Measurements from ENCODE around the gene B4GALT1.

GRCh38 chr9:33125461-33125860 is 41.7 kb downstream of the B4GALT1 start:
- TF ChIP-seq CTCF (IDR thresholded peaks at IDR 0.05) (no peak), EP300 (IDR thresholded peaks at IDR 0.05) (no peak), POLR2A (IDR thresholded peaks at IDR 0.05) (no peak)

Data from sigmoid colon (tissue), 4 donors.